Ectodermal cell (in vitro differentiated cells): ENCODE measurements around the gene TBC1D21.

ENCODE experiments used
- H3K27ac ChIP-seq: 2 replicates; pipeline ENCODE4 v1.7.0; 2013; ENCODE audit warnings: mild to moderate bottlenecking, low read depth, low read length; ENCODE audit not compliant: insufficient read depth, poor library complexity, severe bottlenecking
- H3K27me3 ChIP-seq: 2 replicates; pipeline ENCODE4 v1.7.0; 2013; ENCODE audit warnings: mild to moderate bottlenecking, low read length; ENCODE audit not compliant: insufficient read depth, control insufficient read depth, poor library complexity, severe bottlenecking
- H3K36me3 ChIP-seq: one replicate; pipeline ENCODE4 v1.7.0; 2013; ENCODE audit warnings: low read length; ENCODE audit not compliant: control insufficient read depth, insufficient read depth
- H3K4me1 ChIP-seq: one replicate; pipeline ENCODE4 v1.7.0; 2013; ENCODE audit warnings: low read length; ENCODE audit not compliant: control insufficient read depth, insufficient read depth
- H3K4me3 ChIP-seq: 2 replicates; pipeline ENCODE4 v1.7.0; 2013; ENCODE audit warnings: low read depth, low read length, control low read depth; ENCODE audit not compliant: insufficient read depth
- H3K9me3 ChIP-seq: 2 replicates; pipeline ENCODE4 v1.7.0; 2013; ENCODE audit warnings: mild to moderate bottlenecking, low read length, moderate library complexity; ENCODE audit not compliant: control insufficient read depth
- WGBS, 2 experiments: methylation state at CpG; one replicate each; pipeline ENCODE4 v1.1.7; 2013; ENCODE audit warnings: missing lambda C conversion rate in 2 of 2; 5-methylcytosine and 5-hydroxymethylcytosine counted together

TBC1D21 gene

GRCh38 chr15:73843787-73844186, 29.6 kb upstream of the TBC1D21 start:
- peaks cover 9% of the 10 kb centered on the region for H3K4me1 ChIP-seq
- WGBS, 2 experiments = 100% methylated on average over 1 of the region's 1 CpG
- no peaks in the 10 kb centered on the region for H3K27me3 ChIP-seq

GRCh38 chr15:73844356-73844755, 29.0 kb upstream of the TBC1D21 start:
- peaks cover 9% of the 10 kb centered on the region for H3K4me1 ChIP-seq
- no peaks in the 10 kb centered on the region for H3K9me3 ChIP-seq
- no peaks in the 10 kb centered on the region for H3K36me3 ChIP-seq
- H3K27ac ChIP-seq = no peak overlapping the region
- WGBS, 2 experiments = 54 to 72% methylated on average over 1 of the region's 1 CpG
- H3K27me3 ChIP-seq = no peaks in the 10 kb centered on the region
- no peak overlapping the region for H3K4me3 ChIP-seq

More at GRCh38 chr15:73843787-73844186, 29.6 kb upstream of the TBC1D21 start:
- H3K36me3 ChIP-seq = no peaks in the 10 kb centered on the region
- no peak overlapping the region for H3K27ac ChIP-seq
- no peak overlapping the region for H3K4me3 ChIP-seq
- H3K9me3 ChIP-seq = no peaks in the 10 kb centered on the region

GRCh38 chr15:73845507-73845906, 27.9 kb upstream of the TBC1D21 start:
- Histone ChIP-seq H3K9me3 (no peaks in the 10 kb centered on the region), H3K27me3 (no peaks in the 10 kb centered on the region), H3K4me3 (no peak overlapping the region), H3K4me1 (peaks cover 9% of the 10 kb centered on the region), H3K27ac (no peak overlapping the region), H3K36me3 (no peaks in the 10 kb centered on the region)
- WGBS, 2 experiments = 84 to 91% methylated on average over 2 of the region's 2 CpGs

- Histone ChIP-seq H3K9me3 (no peaks in the 10 kb centered on the region), H3K36me3 (no peaks in the 10 kb centered on the region), H3K4me3 (no peak overlapping the region), H3K4me1 (peaks cover 9% of the 10 kb centered on the region), H3K27ac (no peak overlapping the region), H3K27me3 (no peaks in the 10 kb centered on the region)
- WGBS, 2 experiments = 91 to 93% methylated on average over 3 of the region's 3 CpGs
These were observed 27.5 kb upstream of the TBC1D21 start for GRCh38 chr15:73845907-73846306.

DNA sequence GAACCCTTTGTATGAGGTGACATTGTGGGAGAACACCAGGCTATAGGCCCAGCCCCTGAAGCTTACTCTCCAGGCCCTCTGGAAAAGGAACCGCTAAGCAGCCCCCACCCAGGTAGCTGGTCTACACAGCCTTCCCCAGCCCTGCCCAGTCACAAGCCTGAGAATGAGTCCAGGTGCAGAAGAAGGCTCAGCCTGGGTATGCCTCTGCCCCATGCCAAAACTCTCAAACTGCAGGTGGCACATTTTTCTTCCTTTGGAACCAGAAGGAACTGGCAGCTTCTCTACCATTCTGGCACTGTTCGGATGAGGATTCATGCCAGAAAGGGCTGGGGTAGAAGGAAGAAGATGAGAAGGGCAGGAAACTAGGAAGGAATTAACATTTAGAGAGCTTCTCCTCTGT, 23.7 kb upstream of the TBC1D21 start:
- H3K36me3 ChIP-seq = no peaks in the 10 kb centered on the region
- H3K9me3 ChIP-seq = no peaks in the 10 kb centered on the region
- H3K27ac ChIP-seq = no peak overlapping the region
- H3K4me3 ChIP-seq = no peak overlapping the region
- WGBS, 2 experiments = 84 to 89% methylated on average over 2 of the region's 2 CpGs
- H3K4me1 ChIP-seq = no peaks in the 10 kb centered on the region
- H3K27me3 ChIP-seq = no peaks in the 10 kb centered on the region

- Histone ChIP-seq H3K27me3 (no peaks in the 10 kb centered on the region), H3K4me3 (no peak overlapping the region), H3K9me3 (no peaks in the 10 kb centered on the region), H3K4me1 (no peaks in the 10 kb centered on the region), H3K36me3 (no peaks in the 10 kb centered on the region), H3K27ac (no peak overlapping the region)
- WGBS, 2 experiments = 71 to 85% methylated on average over 1 of the region's 1 CpG
These were observed 23.1 kb upstream of the TBC1D21 start for GRCh38 chr15:73850228-73850627.

DNA sequence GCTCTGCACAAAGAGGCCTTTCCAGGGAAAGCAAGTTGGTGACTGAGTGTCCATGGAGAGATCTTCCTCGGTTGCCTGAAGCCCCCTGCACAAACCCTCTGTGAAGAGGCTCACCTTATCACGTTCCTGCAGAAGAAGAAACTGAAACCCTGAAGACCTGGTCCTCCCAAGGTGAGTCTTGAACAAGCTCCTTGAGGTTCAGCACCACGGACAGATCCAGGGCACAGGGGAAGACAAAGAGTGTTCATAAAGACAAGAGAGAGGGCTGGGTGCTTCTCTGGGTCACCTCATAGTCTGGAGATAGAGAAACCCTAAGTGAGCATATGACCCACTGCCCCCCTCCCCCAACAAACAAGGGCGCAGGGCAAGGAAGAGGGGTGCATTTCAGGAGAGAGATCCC, 21.7 kb upstream of the TBC1D21 start:
- no peak overlapping the region for H3K27ac ChIP-seq

GRCh38 chr15:73852507-73852906, 20.9 kb upstream of the TBC1D21 start:
- WGBS, 2 experiments = 85 to 88% methylated on average over 5 of the region's 5 CpGs
- Histone ChIP-seq H3K27me3 (no peaks in the 10 kb centered on the region), H3K4me1 (no peaks in the 10 kb centered on the region), H3K36me3 (no peaks in the 10 kb centered on the region), H3K4me3 (no peak overlapping the region), H3K27ac (no peak overlapping the region), H3K9me3 (no peaks in the 10 kb centered on the region)

More for the DNA sequence above, 21.7 kb upstream of the TBC1D21 start:
- no peak overlapping the region for H3K4me3 ChIP-seq
- 17 to 20% methylated on average over 4 of the region's 4 CpGs for WGBS, 2 experiments
- no peaks in the 10 kb centered on the region for H3K27me3 ChIP-seq
- H3K9me3 ChIP-seq = no peaks in the 10 kb centered on the region
- H3K4me1 ChIP-seq = no peaks in the 10 kb centered on the region
- no peaks in the 10 kb centered on the region for H3K36me3 ChIP-seq

DNA sequence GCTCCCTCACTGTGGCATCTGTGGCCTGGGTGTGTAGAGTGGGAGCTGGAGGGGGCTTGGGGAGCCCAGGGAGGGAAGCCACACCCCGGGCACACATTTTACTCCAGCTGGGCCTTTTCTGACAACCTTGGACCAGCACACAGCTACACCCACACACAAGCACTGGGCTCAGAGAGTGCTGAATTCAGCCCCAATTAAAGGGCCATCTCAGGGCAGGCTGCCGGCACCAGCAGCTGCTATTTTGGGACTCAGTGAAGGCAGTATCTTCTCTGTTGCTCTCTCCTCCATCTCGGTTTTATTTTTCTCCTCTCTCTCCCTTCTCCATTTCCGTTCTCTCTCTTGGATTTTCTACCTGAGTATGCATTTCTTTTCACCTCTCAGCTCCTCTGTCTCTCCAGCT, 19.1 kb upstream of the TBC1D21 start:
- WGBS, 2 experiments = 80 to 89% methylated on average over 4 of the region's 4 CpGs
- H3K27ac ChIP-seq = no peak overlapping the region
- H3K27me3 ChIP-seq = no peaks in the 10 kb centered on the region
- no peaks in the 10 kb centered on the region for H3K9me3 ChIP-seq
- H3K4me3 ChIP-seq = no peak overlapping the region
- no peaks in the 10 kb centered on the region for H3K36me3 ChIP-seq
- no peaks in the 10 kb centered on the region for H3K4me1 ChIP-seq

DNA sequence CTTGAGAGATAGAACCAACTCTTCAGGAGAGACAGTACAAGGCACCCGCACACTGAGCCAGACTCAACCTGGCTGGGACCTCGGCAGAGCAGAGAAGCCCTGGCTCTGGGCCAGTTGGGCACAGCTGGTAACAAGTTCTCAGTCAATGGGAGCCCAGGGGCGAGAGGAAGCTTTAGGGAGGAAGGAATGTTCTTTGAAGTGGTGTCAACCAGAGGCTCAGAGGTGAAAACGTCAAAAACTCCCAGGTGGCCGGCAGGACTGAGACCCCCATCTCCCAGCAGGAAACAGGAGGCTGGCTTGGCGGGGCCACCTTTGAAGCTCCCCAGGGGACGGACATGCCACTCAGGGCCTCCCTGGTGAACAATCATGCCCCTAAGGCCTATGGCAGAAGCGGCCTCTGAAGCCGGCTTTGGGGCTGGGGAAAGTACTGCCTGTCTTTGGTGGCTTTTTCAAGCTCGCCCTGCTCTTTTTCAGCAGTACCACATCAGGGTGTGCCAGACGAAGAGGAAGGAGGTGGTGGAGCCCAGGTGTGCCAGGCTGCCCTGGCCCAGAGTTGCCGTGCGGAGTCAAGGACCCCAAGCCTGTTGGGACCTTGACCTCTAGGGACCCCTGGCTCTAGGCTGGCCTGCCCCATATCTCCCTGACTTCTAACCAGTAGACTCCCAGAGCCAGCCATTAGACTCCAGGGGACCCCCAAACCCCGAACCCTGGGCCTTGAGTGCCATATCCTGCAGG, 16.7 kb upstream of the TBC1D21 start:
- H3K27ac ChIP-seq = no peak overlapping the region
- no peak overlapping the region for H3K4me3 ChIP-seq
- 64 to 71% methylated on average over 14 of the region's 14 CpGs for WGBS, 2 experiments
- no peaks in the 10 kb centered on the region for H3K9me3 ChIP-seq
- H3K36me3 ChIP-seq = no peaks in the 10 kb centered on the region
- H3K27me3 ChIP-seq = no peaks in the 10 kb centered on the region
- H3K4me1 ChIP-seq = no peaks in the 10 kb centered on the region
